Right atrium auricular region (tissue), 2 donors: Measurements from ENCODE around the gene GABBR2. TPM values are rescaled to one million over a fixed set of nuclear protein-coding genes. Genes with fewer than 3 reads are reported as not detected.

ENCODE experiments used
- DNase-seq: peaks from one replicate; pipeline ENCODE4 v3.0.0-alpha.2; 2019; ENCODE audit warnings: low spot score
- H3K27ac ChIP-seq, 2 donors: fragments of 200-600 bp; sonication (generic); 1 replicate in 1 of 2; 2 replicates in 1 of 2; pipeline ENCODE4 v1.5.1; 2016 to 2019
- H3K27me3 ChIP-seq, 2 donors: fragments of 200-600 bp; sonication (generic); one replicate each; pipeline versions ENCODE4 v1.5.1 to v1.6.0; 2017 to 2019
- H3K36me3 ChIP-seq: fragments of 200-600 bp; sonication (generic); one replicate; pipeline ENCODE4 v1.5.1; 2016
- H3K4me1 ChIP-seq, 2 donors: fragments of 200-600 bp; sonication (generic); one replicate each; pipeline versions ENCODE4 v1.5.1 to v1.6.0; 2017 to 2019
- H3K4me3 ChIP-seq, 2 donors: fragments of 200-600 bp; sonication (generic); 1 replicate in 1 of 2; 2 replicates in 1 of 2; pipeline ENCODE4 v1.5.1; 2017 to 2019; ENCODE audit warnings: mild to moderate bottlenecking in 1 of 2, moderate library complexity in 1 of 2
- H3K9me3 ChIP-seq, 2 donors: fragments of 200-600 bp; sonication (generic); one replicate each; pipeline ENCODE4 v1.5.1; 2019
- total RNA-seq, 2 donors: library from RNA; depleted of rRNA; stranded (reverse); fragments of >200 nt; gene quantifications; one replicate each; pipeline ENCODE4 v1.1.0, GENCODE V29; 2016
- TF ChIP-seq, protein P1 (sequence below), 2 donors: fragments of 200-600 bp; sonication (generic); IDR thresholded peaks; one replicate each; pipeline ENCODE4 v1.5.1; 2019; ENCODE audit warnings: antibody characterized with exemption in 2 of 2

Gene GABBR2
- total RNA-seq, 2 donors from 2014 or later = 0.22 TPM; not detected in 1

DNA sequence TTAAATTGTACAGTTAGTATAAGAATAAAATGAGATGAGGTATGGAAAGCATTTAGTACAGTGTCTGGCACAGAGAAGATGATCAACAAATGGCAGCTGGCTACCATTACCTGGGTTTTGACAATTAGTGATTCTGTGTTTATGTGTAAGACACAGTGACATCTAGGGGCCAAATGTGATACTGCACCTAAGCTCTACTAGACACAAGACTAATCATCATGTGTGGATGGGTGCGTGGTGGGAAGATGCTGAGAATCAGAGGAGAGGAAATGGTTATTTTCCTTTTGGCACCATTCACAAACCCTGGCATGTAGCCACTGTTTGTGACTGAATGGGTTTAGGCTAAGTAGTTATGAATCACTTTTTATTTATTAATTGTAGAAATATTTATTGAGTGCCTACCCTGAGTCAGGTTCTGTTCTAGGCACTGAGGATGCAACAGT is 343.5 kb downstream of the GABBR2 start:
- no peaks in the 10 kb centered on the region for H3K36me3 ChIP-seq
- no peaks in the 10 kb centered on the region for H3K27me3 ChIP-seq
- H3K9me3 ChIP-seq = peaks cover 0 to 19% of the 10 kb centered on the region in 2 donors
- no peak for DNase-seq
- H3K27ac ChIP-seq = no peak overlapping the region
- no peak overlapping the region for H3K4me3 ChIP-seq
- no peaks in the 10 kb centered on the region for H3K4me1 ChIP-seq
- TF ChIP-seq, protein P1, sequence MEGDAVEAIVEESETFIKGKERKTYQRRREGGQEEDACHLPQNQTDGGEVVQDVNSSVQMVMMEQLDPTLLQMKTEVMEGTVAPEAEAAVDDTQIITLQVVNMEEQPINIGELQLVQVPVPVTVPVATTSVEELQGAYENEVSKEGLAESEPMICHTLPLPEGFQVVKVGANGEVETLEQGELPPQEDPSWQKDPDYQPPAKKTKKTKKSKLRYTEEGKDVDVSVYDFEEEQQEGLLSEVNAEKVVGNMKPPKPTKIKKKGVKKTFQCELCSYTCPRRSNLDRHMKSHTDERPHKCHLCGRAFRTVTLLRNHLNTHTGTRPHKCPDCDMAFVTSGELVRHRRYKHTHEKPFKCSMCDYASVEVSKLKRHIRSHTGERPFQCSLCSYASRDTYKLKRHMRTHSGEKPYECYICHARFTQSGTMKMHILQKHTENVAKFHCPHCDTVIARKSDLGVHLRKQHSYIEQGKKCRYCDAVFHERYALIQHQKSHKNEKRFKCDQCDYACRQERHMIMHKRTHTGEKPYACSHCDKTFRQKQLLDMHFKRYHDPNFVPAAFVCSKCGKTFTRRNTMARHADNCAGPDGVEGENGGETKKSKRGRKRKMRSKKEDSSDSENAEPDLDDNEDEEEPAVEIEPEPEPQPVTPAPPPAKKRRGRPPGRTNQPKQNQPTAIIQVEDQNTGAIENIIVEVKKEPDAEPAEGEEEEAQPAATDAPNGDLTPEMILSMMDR (IDR thresholded peaks at IDR 0.05) = peak in 1 of 2 donors; percentile 25

DNA sequence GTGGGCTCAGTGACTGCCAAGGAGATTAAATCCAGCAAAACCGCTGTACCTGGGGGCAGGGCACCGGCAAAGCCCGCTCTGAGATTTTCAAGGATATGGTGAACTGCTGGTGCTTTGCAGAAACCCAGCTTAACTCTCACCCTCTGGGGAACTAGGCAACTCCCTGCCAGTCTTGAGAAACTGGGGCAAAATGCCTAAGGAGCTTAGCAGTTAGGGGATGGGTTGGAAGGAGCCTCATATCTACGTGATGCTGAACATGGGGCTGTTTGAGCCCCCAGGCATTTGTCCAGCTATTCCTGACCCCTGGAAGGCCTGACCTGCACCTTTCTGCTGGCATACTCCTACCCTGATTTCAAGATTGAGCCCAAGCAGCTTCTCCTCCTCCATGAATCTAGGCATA is 344.6 kb downstream of the GABBR2 start:
- Histone ChIP-seq H3K4me3 (no peak overlapping the region), H3K36me3 (no peaks in the 10 kb centered on the region), H3K9me3 (peaks cover 0 to 19% of the 10 kb centered on the region in 2 donors), H3K27ac (no peak overlapping the region), H3K4me1 (no peaks in the 10 kb centered on the region), H3K27me3 (no peaks in the 10 kb centered on the region)
- DNase-seq = no peak
- TF ChIP-seq, protein P1 (IDR thresholded peaks at IDR 0.05) = no peak

DNA sequence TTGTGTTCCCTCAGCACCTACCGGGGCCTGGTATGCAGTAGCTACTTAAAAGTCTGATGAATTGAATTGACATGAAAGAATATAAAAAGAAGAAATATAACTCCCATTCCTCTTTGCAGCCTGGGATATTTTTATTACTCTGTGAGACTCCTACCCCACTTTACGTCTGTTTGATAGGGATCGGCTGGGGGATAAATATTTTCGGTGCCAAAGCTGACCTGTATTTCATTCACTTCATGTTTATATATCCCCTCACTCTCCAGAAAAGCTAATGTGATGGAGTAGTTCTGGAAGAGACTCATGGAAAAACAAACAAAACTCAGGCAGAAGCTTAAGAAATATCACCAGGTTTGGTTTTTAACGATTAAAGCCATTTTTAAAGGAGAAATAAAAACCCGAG is 345.1 kb downstream of the GABBR2 start:
- no peaks in the 10 kb centered on the region for H3K36me3 ChIP-seq
- H3K27ac ChIP-seq = no peak overlapping the region
- peaks cover 0 to 19% of the 10 kb centered on the region in 2 donors for H3K9me3 ChIP-seq
- DNase-seq = no peak
- no peak overlapping the region for H3K4me3 ChIP-seq
- no peaks in the 10 kb centered on the region for H3K27me3 ChIP-seq
- TF ChIP-seq, protein P1 (IDR thresholded peaks at IDR 0.05) = no peak
- no peaks in the 10 kb centered on the region for H3K4me1 ChIP-seq

DNA sequence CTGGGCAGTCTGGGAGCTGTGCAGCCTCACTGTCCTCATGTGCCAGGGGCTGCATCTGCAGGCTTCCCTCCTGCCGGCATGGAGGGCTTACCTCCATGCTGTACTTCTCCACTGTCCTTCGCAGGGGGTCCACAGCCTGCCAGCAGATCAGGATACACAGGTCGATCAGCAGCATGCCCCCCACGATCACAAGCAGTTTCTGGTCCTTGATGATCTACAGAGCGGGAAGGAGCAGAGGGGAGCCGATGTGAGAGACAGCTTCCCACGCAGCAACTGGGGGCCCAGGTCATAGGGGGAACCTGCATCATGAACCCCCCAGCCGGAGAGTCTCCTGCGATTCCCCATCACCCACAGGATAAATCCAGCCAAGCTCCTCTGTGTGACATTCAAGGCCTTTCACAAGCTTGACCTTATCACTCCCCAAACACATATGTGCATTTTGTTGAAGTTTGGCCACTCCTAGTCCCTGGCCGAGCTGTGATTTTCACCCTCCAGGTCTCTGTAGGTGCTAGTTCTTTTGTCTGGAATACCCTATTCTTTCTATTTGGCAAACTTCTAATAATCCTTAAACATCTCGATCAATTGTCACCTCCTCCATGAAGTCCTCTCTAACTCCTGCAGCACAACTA is 346.0 kb downstream of the GABBR2 start:
- no peak for DNase-seq
- TF ChIP-seq, protein P1 (IDR thresholded peaks at IDR 0.05) = no peak
- H3K9me3 ChIP-seq = peaks cover 0 to 19% of the 10 kb centered on the region in 2 donors
- H3K4me3 ChIP-seq = no peak overlapping the region
- H3K4me1 ChIP-seq = no peaks in the 10 kb centered on the region
- H3K36me3 ChIP-seq = no peaks in the 10 kb centered on the region
- no peak overlapping the region for H3K27ac ChIP-seq
- no peaks in the 10 kb centered on the region for H3K27me3 ChIP-seq

DNA sequence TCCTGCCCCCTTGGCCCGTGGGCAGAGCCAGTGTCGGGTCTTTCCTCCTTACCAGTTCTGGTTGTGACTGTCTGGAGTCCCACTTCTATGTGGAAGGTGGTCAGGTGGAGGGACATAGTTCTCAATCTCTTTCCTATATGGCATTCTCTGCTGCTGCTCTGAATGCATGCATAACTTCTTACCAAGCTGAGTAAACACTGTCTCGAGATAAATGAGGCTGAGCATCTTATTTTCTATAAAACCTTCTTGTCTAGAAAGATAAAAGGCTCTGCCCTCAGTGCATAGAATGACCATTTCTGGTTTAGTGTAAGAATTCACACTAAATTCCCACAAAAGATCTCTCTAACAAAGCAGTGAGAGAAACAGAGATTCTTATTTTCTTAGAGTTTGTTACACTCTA is 347.1 kb downstream of the GABBR2 start:
- Histone ChIP-seq H3K4me1 (no peaks in the 10 kb centered on the region), H3K27ac (no peak overlapping the region), H3K9me3 (peaks cover 0 to 19% of the 10 kb centered on the region in 2 donors), H3K27me3 (no peaks in the 10 kb centered on the region), H3K36me3 (no peaks in the 10 kb centered on the region), H3K4me3 (no peak overlapping the region)
- no peak for DNase-seq
- TF ChIP-seq, protein P1 (IDR thresholded peaks at IDR 0.05) = no peak
